H1 (cell line): ENCODE measurements around the gene CHD9. TPM values are rescaled to one million over a fixed set of nuclear protein-coding genes. Genes with fewer than 3 reads are reported as not detected.

ENCODE experiments used
- ASH2L ChIP-seq: fragments of 200-600, 300-600 bp; sonication (generic); IDR thresholded peaks from one replicate; pipeline ENCODE4 v1.7.1; 2017; ENCODE audit warnings: low read length
- EGR1 ChIP-seq: IDR thresholded peaks from 2 replicates; pipeline ENCODE4 v1.6.1; 2011; ENCODE audit warnings: low read depth, low read length, borderline replicate concordance
- RAD21 ChIP-seq, 2 experiments: IDR thresholded peaks in 1 of 2; conservative IDR thresholded peaks in 1 of 2; 2 replicates each; pipeline ENCODE4 v1.6.1; 2011; ENCODE audit warnings: low read depth in 2 of 2, low read length in 2 of 2, improper control_type of control experiment in 1 of 2, inconsistent platforms in 1 of 2, mild to moderate bottlenecking in 1 of 2, moderate library complexity in 1 of 2
- polyA plus RNA-seq, 7 experiments: library from polyadenylated mRNA; depleted of rRNA in 3 of 7; stranded (reverse) in 5 of 7; unstranded in 2 of 7; fragments of >200 nt in 5 of 7; fragments of 200-250 nt in 2 of 7; gene quantifications; 1 replicate in 5 of 7; 2 replicates in 1 of 7; 4 replicates in 1 of 7; pipeline versions ENCODE4 v1.2.1 to v1.2.3, GENCODE V29; 2011 to 2013; ENCODE audit warnings: missing spikeins in 2 of 7, mixed read lengths in 2 of 7
- total RNA-seq: library from RNA; stranded (reverse); fragmentation: NEBNext Ultra II Directional; extraction: Animal tissue kit (Norgen Biotek cat#: 25700); gene quantifications from 2 replicates; pipeline ENCODE4 v1.2.1, GENCODE V29; 2021
- TF ChIP-seq, protein P1 (sequence below): fragments of 300-600 bp; sonication (generic); IDR thresholded peaks from 2 replicates; pipeline ENCODE4 v1.7.1; 2012; ENCODE audit warnings: low read length, moderate library complexity, mild to moderate bottlenecking, inconsistent platforms; ENCODE audit not compliant: insufficient replicate concordance
- TF ChIP-seq, protein P2 (sequence below): IDR thresholded peaks from 2 replicates; pipeline ENCODE4 v1.6.1; 2012; ENCODE audit warnings: inconsistent platforms

CHD9 gene
- total and polyA plus RNA-seq, 2 of the 8 experiments (the other 6 are each of a cell fraction or from before 2014, with no cell fraction given) = 9.9 to 32.4 TPM

DNA sequence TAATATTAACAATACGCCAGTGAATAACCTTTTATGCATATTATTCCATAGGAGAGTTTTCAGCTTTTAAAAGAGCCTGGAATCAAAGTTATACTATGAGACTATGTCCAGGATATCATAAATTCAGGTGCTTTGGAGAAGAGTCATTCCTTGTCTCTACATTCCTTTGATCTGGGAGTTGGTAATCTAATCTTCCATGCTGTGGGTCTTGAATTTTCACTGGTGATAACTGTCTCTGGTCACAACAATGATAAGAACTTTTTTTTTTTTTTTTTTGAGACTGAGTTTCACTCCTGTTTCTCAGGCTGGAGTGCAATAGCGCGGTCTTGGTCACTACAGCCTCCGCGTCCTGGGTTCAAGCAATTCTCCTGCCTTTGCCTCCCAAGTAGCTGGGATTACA is 50.8 kb downstream of the CHD9 start (continued):
- TF ChIP-seq, protein P1, sequence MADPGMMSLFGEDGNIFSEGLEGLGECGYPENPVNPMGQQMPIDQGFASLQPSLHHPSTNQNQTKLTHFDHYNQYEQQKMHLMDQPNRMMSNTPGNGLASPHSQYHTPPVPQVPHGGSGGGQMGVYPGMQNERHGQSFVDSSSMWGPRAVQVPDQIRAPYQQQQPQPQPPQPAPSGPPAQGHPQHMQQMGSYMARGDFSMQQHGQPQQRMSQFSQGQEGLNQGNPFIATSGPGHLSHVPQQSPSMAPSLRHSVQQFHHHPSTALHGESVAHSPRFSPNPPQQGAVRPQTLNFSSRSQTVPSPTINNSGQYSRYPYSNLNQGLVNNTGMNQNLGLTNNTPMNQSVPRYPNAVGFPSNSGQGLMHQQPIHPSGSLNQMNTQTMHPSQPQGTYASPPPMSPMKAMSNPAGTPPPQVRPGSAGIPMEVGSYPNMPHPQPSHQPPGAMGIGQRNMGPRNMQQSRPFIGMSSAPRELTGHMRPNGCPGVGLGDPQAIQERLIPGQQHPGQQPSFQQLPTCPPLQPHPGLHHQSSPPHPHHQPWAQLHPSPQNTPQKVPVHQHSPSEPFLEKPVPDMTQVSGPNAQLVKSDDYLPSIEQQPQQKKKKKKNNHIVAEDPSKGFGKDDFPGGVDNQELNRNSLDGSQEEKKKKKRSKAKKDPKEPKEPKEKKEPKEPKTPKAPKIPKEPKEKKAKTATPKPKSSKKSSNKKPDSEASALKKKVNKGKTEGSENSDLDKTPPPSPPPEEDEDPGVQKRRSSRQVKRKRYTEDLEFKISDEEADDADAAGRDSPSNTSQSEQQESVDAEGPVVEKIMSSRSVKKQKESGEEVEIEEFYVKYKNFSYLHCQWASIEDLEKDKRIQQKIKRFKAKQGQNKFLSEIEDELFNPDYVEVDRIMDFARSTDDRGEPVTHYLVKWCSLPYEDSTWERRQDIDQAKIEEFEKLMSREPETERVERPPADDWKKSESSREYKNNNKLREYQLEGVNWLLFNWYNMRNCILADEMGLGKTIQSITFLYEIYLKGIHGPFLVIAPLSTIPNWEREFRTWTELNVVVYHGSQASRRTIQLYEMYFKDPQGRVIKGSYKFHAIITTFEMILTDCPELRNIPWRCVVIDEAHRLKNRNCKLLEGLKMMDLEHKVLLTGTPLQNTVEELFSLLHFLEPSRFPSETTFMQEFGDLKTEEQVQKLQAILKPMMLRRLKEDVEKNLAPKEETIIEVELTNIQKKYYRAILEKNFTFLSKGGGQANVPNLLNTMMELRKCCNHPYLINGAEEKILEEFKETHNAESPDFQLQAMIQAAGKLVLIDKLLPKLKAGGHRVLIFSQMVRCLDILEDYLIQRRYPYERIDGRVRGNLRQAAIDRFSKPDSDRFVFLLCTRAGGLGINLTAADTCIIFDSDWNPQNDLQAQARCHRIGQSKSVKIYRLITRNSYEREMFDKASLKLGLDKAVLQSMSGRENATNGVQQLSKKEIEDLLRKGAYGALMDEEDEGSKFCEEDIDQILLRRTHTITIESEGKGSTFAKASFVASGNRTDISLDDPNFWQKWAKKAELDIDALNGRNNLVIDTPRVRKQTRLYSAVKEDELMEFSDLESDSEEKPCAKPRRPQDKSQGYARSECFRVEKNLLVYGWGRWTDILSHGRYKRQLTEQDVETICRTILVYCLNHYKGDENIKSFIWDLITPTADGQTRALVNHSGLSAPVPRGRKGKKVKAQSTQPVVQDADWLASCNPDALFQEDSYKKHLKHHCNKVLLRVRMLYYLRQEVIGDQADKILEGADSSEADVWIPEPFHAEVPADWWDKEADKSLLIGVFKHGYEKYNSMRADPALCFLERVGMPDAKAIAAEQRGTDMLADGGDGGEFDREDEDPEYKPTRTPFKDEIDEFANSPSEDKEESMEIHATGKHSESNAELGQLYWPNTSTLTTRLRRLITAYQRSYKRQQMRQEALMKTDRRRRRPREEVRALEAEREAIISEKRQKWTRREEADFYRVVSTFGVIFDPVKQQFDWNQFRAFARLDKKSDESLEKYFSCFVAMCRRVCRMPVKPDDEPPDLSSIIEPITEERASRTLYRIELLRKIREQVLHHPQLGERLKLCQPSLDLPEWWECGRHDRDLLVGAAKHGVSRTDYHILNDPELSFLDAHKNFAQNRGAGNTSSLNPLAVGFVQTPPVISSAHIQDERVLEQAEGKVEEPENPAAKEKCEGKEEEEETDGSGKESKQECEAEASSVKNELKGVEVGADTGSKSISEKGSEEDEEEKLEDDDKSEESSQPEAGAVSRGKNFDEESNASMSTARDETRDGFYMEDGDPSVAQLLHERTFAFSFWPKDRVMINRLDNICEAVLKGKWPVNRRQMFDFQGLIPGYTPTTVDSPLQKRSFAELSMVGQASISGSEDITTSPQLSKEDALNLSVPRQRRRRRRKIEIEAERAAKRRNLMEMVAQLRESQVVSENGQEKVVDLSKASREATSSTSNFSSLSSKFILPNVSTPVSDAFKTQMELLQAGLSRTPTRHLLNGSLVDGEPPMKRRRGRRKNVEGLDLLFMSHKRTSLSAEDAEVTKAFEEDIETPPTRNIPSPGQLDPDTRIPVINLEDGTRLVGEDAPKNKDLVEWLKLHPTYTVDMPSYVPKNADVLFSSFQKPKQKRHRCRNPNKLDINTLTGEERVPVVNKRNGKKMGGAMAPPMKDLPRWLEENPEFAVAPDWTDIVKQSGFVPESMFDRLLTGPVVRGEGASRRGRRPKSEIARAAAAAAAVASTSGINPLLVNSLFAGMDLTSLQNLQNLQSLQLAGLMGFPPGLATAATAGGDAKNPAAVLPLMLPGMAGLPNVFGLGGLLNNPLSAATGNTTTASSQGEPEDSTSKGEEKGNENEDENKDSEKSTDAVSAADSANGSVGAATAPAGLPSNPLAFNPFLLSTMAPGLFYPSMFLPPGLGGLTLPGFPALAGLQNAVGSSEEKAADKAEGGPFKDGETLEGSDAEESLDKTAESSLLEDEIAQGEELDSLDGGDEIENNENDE = no peak
- TF ChIP-seq EGR1 (no peak), ASH2L (no peak), RAD21 (IDR thresholded peaks at IDR 0.05 in 1 of 2, conservative IDR thresholded peaks at IDR 0.05 in 1 of 2; ENCODE audit: low read depth in 2 of 2, low read length in 2 of 2) (no peak)
- TF ChIP-seq, protein P2, sequence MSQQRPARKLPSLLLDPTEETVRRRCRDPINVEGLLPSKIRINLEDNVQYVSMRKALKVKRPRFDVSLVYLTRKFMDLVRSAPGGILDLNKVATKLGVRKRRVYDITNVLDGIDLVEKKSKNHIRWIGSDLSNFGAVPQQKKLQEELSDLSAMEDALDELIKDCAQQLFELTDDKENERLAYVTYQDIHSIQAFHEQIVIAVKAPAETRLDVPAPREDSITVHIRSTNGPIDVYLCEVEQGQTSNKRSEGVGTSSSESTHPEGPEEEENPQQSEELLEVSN = no peak
